ENCODE measurements around the gene C17orf67. TPM values are rescaled to one million over a fixed set of nuclear protein-coding genes. Genes with fewer than 3 reads are reported as not detected.

The C17orf67 gene
- polyA plus RNA-seq, 2 donors = 0.44 to 2.1 TPM

- Histone ChIP-seq H3K4me1 (ENCODE audit: control insufficient read depth in 2 of 2, insufficient read depth in 2 of 2, low read length in 1 of 2) (no peaks in the 10 kb centered on the region), H3K27ac (ENCODE audit: low read depth in 2 of 2, low read length in 1 of 2) (no peak overlapping the region), H3K27me3 (ENCODE audit: control insufficient read depth in 1 of 2, insufficient read depth in 2 of 2, low read length in 2 of 2) (no peaks in the 10 kb centered on the region), H3K4me3 (ENCODE audit: low read depth in 1 of 2, low read length in 2 of 2) (no peak overlapping the region), H3K9me3 (ENCODE audit: control insufficient read depth in 2 of 2, insufficient read depth in 1 of 2, low read depth in 1 of 2, low read length in 1 of 2) (no peaks in the 10 kb centered on the region), H3K36me3 (ENCODE audit: control insufficient read depth in 2 of 2, insufficient read depth in 2 of 2, low read length in 1 of 2) (no peaks in the 10 kb centered on the region)
- WGBS, 2 donors = 93 to 94% methylated on average over 1 of the region's 1 CpG
These were observed 9.2 kb downstream of the C17orf67 start for GRCh38 chr17:56824503-56824902.

GRCh38 chr17:56823848-56824247 lies 9.9 kb downstream of the C17orf67 start:
- H3K27me3 ChIP-seq (ENCODE audit: control insufficient read depth in 1 of 2, insufficient read depth in 2 of 2, low read length in 2 of 2) = no peaks in the 10 kb centered on the region
- no peaks in the 10 kb centered on the region for H3K36me3 ChIP-seq (ENCODE audit: control insufficient read depth in 2 of 2, insufficient read depth in 2 of 2, low read length in 1 of 2)
- WGBS, 2 donors = 74 to 89% methylated on average over 2 of the region's 2 CpGs
- no peak overlapping the region for H3K27ac ChIP-seq (ENCODE audit: low read depth in 2 of 2, low read length in 1 of 2)
- H3K9me3 ChIP-seq (ENCODE audit: control insufficient read depth in 2 of 2, insufficient read depth in 1 of 2, low read depth in 1 of 2, low read length in 1 of 2) = no peaks in the 10 kb centered on the region
- no peak overlapping the region for H3K4me3 ChIP-seq (ENCODE audit: low read depth in 1 of 2, low read length in 2 of 2)
- no peaks in the 10 kb centered on the region for H3K4me1 ChIP-seq (ENCODE audit: control insufficient read depth in 2 of 2, insufficient read depth in 2 of 2, low read length in 1 of 2)

- H3K27ac ChIP-seq (ENCODE audit: low read depth in 2 of 2, low read length in 1 of 2) = no peak overlapping the region
- no peak overlapping the region for H3K4me3 ChIP-seq (ENCODE audit: low read depth in 1 of 2, low read length in 2 of 2)
- H3K4me1 ChIP-seq (ENCODE audit: control insufficient read depth in 2 of 2, insufficient read depth in 2 of 2, low read length in 1 of 2) = no peaks in the 10 kb centered on the region
- H3K36me3 ChIP-seq (ENCODE audit: control insufficient read depth in 2 of 2, insufficient read depth in 2 of 2, low read length in 1 of 2) = no peaks in the 10 kb centered on the region
- 61 to 65% methylated on average over 5 of the region's 5 CpGs for WGBS, 2 donors
- H3K9me3 ChIP-seq (ENCODE audit: control insufficient read depth in 2 of 2, insufficient read depth in 1 of 2, low read depth in 1 of 2, low read length in 1 of 2) = no peaks in the 10 kb centered on the region
- no peaks in the 10 kb centered on the region for H3K27me3 ChIP-seq (ENCODE audit: control insufficient read depth in 1 of 2, insufficient read depth in 2 of 2, low read length in 2 of 2)
These were observed 11.0 kb downstream of the C17orf67 start for GRCh38 chr17:56822725-56823124.

- Histone ChIP-seq H3K4me3 (ENCODE audit: low read depth in 1 of 2, low read length in 2 of 2) (no peak overlapping the region), H3K9me3 (ENCODE audit: control insufficient read depth in 2 of 2, insufficient read depth in 1 of 2, low read depth in 1 of 2, low read length in 1 of 2) (no peaks in the 10 kb centered on the region), H3K27me3 (ENCODE audit: control insufficient read depth in 1 of 2, insufficient read depth in 2 of 2, low read length in 2 of 2) (no peaks in the 10 kb centered on the region), H3K4me1 (ENCODE audit: control insufficient read depth in 2 of 2, insufficient read depth in 2 of 2, low read length in 1 of 2) (no peaks in the 10 kb centered on the region), H3K27ac (ENCODE audit: low read depth in 2 of 2, low read length in 1 of 2) (no peak overlapping the region), H3K36me3 (ENCODE audit: control insufficient read depth in 2 of 2, insufficient read depth in 2 of 2, low read length in 1 of 2) (no peaks in the 10 kb centered on the region)
- WGBS, 2 donors = 82 to 86% methylated on average over 3 of the region's 3 CpGs
These were observed 11.7 kb downstream of the C17orf67 start for GRCh38 chr17:56821847-56822534.

GRCh38 chr17:56820207-56820606 lies 13.5 kb downstream of the C17orf67 start:
- Histone ChIP-seq H3K9me3 (ENCODE audit: control insufficient read depth in 2 of 2, insufficient read depth in 1 of 2, low read depth in 1 of 2, low read length in 1 of 2) (no peaks in the 10 kb centered on the region), H3K27me3 (ENCODE audit: control insufficient read depth in 1 of 2, insufficient read depth in 2 of 2, low read length in 2 of 2) (no peaks in the 10 kb centered on the region), H3K36me3 (ENCODE audit: control insufficient read depth in 2 of 2, insufficient read depth in 2 of 2, low read length in 1 of 2) (no peaks in the 10 kb centered on the region), H3K4me1 (ENCODE audit: control insufficient read depth in 2 of 2, insufficient read depth in 2 of 2, low read length in 1 of 2) (no peaks in the 10 kb centered on the region), H3K27ac (ENCODE audit: low read depth in 2 of 2, low read length in 1 of 2) (no peak overlapping the region), H3K4me3 (ENCODE audit: low read depth in 1 of 2, low read length in 2 of 2) (no peak overlapping the region)
- 72 to 77% methylated on average over 10 of the region's 10 CpGs for WGBS, 2 donors

GRCh38 chr17:56819431-56820145 lies 14.1 kb downstream of the C17orf67 start:
- WGBS, 2 donors = 17 to 20% methylated on average over 14 of the region's 14 CpGs
- Histone ChIP-seq H3K27ac (ENCODE audit: low read depth in 2 of 2, low read length in 1 of 2) (no peak overlapping the region), H3K4me1 (ENCODE audit: control insufficient read depth in 2 of 2, insufficient read depth in 2 of 2, low read length in 1 of 2) (no peaks in the 10 kb centered on the region), H3K4me3 (ENCODE audit: low read depth in 1 of 2, low read length in 2 of 2) (no peak overlapping the region), H3K27me3 (ENCODE audit: control insufficient read depth in 1 of 2, insufficient read depth in 2 of 2, low read length in 2 of 2) (no peaks in the 10 kb centered on the region), H3K36me3 (ENCODE audit: control insufficient read depth in 2 of 2, insufficient read depth in 2 of 2, low read length in 1 of 2) (no peaks in the 10 kb centered on the region), H3K9me3 (ENCODE audit: control insufficient read depth in 2 of 2, insufficient read depth in 1 of 2, low read depth in 1 of 2, low read length in 1 of 2) (no peaks in the 10 kb centered on the region)

- Histone ChIP-seq H3K9me3 (ENCODE audit: control insufficient read depth in 2 of 2, insufficient read depth in 1 of 2, low read depth in 1 of 2, low read length in 1 of 2) (no peaks in the 10 kb centered on the region), H3K4me3 (ENCODE audit: low read depth in 1 of 2, low read length in 2 of 2) (no peak overlapping the region), H3K27ac (ENCODE audit: low read depth in 2 of 2, low read length in 1 of 2) (no peak overlapping the region), H3K27me3 (ENCODE audit: control insufficient read depth in 1 of 2, insufficient read depth in 2 of 2, low read length in 2 of 2) (no peaks in the 10 kb centered on the region), H3K4me1 (ENCODE audit: control insufficient read depth in 2 of 2, insufficient read depth in 2 of 2, low read length in 1 of 2) (no peaks in the 10 kb centered on the region), H3K36me3 (ENCODE audit: control insufficient read depth in 2 of 2, insufficient read depth in 2 of 2, low read length in 1 of 2) (no peaks in the 10 kb centered on the region)
- WGBS, 2 donors = 90 to 93% methylated on average over 2 of the region's 2 CpGs
These were observed 14.7 kb downstream of the C17orf67 start for GRCh38 chr17:56819030-56819429.

GRCh38 chr17:56817066-56817465 lies 16.7 kb downstream of the C17orf67 start:
- Histone ChIP-seq H3K9me3 (ENCODE audit: control insufficient read depth in 2 of 2, insufficient read depth in 1 of 2, low read depth in 1 of 2, low read length in 1 of 2) (no peaks in the 10 kb centered on the region), H3K27me3 (ENCODE audit: control insufficient read depth in 1 of 2, insufficient read depth in 2 of 2, low read length in 2 of 2) (no peaks in the 10 kb centered on the region), H3K27ac (ENCODE audit: low read depth in 2 of 2, low read length in 1 of 2) (no peak overlapping the region), H3K36me3 (ENCODE audit: control insufficient read depth in 2 of 2, insufficient read depth in 2 of 2, low read length in 1 of 2) (no peaks in the 10 kb centered on the region), H3K4me3 (ENCODE audit: low read depth in 1 of 2, low read length in 2 of 2) (no peak overlapping the region), H3K4me1 (ENCODE audit: control insufficient read depth in 2 of 2, insufficient read depth in 2 of 2, low read length in 1 of 2) (no peaks in the 10 kb centered on the region)

- Histone ChIP-seq H3K27ac (ENCODE audit: low read depth in 2 of 2, low read length in 1 of 2) (no peak overlapping the region), H3K27me3 (ENCODE audit: control insufficient read depth in 1 of 2, insufficient read depth in 2 of 2, low read length in 2 of 2) (no peaks in the 10 kb centered on the region), H3K4me3 (ENCODE audit: low read depth in 1 of 2, low read length in 2 of 2) (no peak overlapping the region), H3K36me3 (ENCODE audit: control insufficient read depth in 2 of 2, insufficient read depth in 2 of 2, low read length in 1 of 2) (no peaks in the 10 kb centered on the region), H3K4me1 (ENCODE audit: control insufficient read depth in 2 of 2, insufficient read depth in 2 of 2, low read length in 1 of 2) (no peaks in the 10 kb centered on the region), H3K9me3 (ENCODE audit: control insufficient read depth in 2 of 2, insufficient read depth in 1 of 2, low read depth in 1 of 2, low read length in 1 of 2) (no peaks in the 10 kb centered on the region)
- 80% methylated on average over 6 of the region's 6 CpGs for WGBS, 2 donors
These were observed 18.0 kb downstream of the C17orf67 start for GRCh38 chr17:56815711-56816110.

GRCh38 chr17:56812901-56813388 lies 20.8 kb downstream of the C17orf67 start:
- Histone ChIP-seq H3K4me1 (ENCODE audit: control insufficient read depth in 2 of 2, insufficient read depth in 2 of 2, low read length in 1 of 2) (peaks cover 0 to 16% of the 10 kb centered on the region in 2 donors), H3K27me3 (ENCODE audit: control insufficient read depth in 1 of 2, insufficient read depth in 2 of 2, low read length in 2 of 2) (no peaks in the 10 kb centered on the region), H3K27ac (ENCODE audit: low read depth in 2 of 2, low read length in 1 of 2) (no peak overlapping the region), H3K4me3 (ENCODE audit: low read depth in 1 of 2, low read length in 2 of 2) (no peak overlapping the region), H3K9me3 (ENCODE audit: control insufficient read depth in 2 of 2, insufficient read depth in 1 of 2, low read depth in 1 of 2, low read length in 1 of 2) (peaks cover 0 to 2% of the 10 kb centered on the region in 2 donors), H3K36me3 (ENCODE audit: control insufficient read depth in 2 of 2, insufficient read depth in 2 of 2, low read length in 1 of 2) (no peaks in the 10 kb centered on the region)
- 70 to 77% methylated on average over 7 of the region's 7 CpGs for WGBS, 2 donors
